HFFc6 (cell line): ENCODE measurements around the gene OTUD5. TPM values are rescaled to one million over a fixed set of nuclear protein-coding genes. Genes with fewer than 3 reads are reported as not detected.

Experiments
- DNase-seq: peaks from one replicate; pipeline ENCODE4 v3.0.0-alpha.2; 2018
- H3K27ac Mint-ChIP-seq: 2 replicates; pipeline ENCODE4 v1.8.0; 2020; ENCODE audit warnings: mild to moderate bottlenecking, mixed read lengths
- H3K27me3 Mint-ChIP-seq: 2 replicates; pipeline ENCODE4 v1.8.0; 2021; ENCODE audit warnings: mild to moderate bottlenecking, moderate library complexity, mixed read lengths; ENCODE audit not compliant: insufficient read depth
- H3K36me3 Mint-ChIP-seq: 2 replicates; pipeline ENCODE4 v1.8.0; 2021; ENCODE audit warnings: low read depth, mixed read lengths
- H3K4me1 Mint-ChIP-seq: 2 replicates; pipeline ENCODE4 v1.8.0; 2020; ENCODE audit warnings: low read depth, mixed read lengths
- H3K4me3 Mint-ChIP-seq: 2 replicates; pipeline ENCODE4 v1.8.0; 2020; ENCODE audit warnings: mild to moderate bottlenecking, moderate library complexity, mixed read lengths
- H3K9me3 Mint-ChIP-seq: 2 replicates; pipeline ENCODE4 v1.8.0; 2020; ENCODE audit warnings: mild to moderate bottlenecking, mixed read lengths
- total RNA-seq, 6 experiments: library from RNA; stranded (reverse); fragmentation: NEBNext Ultra II Directional; extraction: Animal tissue kit (Norgen Biotek cat#: 25700); gene quantifications; 2 replicates in 1 of 6; 3 replicates in 5 of 6; pipeline ENCODE4 v1.2.3, GENCODE V29; 2021
- TF ChIP-seq, protein P1 (sequence below): fragments of 200-600 bp; sonication (generic); IDR thresholded peaks from 2 replicates; pipeline ENCODE4 v1.5.0; 2021; ENCODE audit warnings: antibody characterized with exemption, mild to moderate bottlenecking

The OTUD5 gene
- total RNA-seq, 6 experiments from 2014 or later = 47.6 to 55.0 (median 52.7) TPM

DNA sequence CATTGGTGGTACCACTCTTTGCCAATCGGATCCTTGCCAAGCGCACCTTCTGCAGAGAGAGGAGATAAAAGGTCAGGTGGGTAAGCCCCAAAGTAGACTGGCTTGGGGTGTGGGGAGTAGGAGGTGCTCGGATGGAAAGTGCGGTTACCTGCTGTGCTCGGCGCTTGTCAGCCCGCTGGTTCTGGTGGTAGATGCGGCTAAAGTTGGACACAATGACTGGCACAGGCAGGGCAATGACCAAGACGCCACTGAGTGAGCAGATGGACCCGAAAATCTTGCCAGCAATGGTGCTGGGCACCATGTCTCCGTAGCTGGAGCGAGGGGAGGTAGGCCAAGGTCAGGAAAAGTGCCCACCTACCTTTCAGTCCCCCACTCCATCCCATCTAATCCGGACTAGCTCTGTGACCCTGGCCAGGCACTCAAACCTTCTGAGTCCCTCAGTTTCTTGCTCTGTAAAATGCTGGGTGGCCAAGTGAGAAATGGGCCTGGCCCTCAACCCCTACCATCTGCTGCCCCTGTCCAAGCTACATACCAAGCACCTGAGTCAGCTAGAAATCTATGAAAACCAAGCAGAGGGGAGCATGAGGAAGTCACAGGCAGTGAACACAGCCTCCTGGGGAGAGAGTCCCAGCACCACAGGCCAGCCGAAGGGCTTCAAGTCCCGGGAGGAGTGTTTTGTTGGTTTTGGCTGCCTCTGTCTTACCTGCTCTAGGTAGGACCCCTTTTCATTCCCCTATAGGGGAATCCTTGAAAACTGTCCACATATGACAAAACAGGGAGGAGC, 9.6 kb upstream of the OTUD5 start:
- DNase-seq = peak; percentile 29
- H3K4me1 Mint-ChIP-seq = peaks cover 11% of the 10 kb centered on the region
- no peaks in the 10 kb centered on the region for H3K9me3 Mint-ChIP-seq
- peak overlapping the region; percentile 53 for H3K4me3 Mint-ChIP-seq
- H3K27me3 Mint-ChIP-seq = no peaks in the 10 kb centered on the region; the same call in 1 of the 2 replicates
- no peaks in the 10 kb centered on the region for H3K36me3 Mint-ChIP-seq
- H3K27ac Mint-ChIP-seq = peak overlapping the region; percentile 82
- TF ChIP-seq, protein P1, sequence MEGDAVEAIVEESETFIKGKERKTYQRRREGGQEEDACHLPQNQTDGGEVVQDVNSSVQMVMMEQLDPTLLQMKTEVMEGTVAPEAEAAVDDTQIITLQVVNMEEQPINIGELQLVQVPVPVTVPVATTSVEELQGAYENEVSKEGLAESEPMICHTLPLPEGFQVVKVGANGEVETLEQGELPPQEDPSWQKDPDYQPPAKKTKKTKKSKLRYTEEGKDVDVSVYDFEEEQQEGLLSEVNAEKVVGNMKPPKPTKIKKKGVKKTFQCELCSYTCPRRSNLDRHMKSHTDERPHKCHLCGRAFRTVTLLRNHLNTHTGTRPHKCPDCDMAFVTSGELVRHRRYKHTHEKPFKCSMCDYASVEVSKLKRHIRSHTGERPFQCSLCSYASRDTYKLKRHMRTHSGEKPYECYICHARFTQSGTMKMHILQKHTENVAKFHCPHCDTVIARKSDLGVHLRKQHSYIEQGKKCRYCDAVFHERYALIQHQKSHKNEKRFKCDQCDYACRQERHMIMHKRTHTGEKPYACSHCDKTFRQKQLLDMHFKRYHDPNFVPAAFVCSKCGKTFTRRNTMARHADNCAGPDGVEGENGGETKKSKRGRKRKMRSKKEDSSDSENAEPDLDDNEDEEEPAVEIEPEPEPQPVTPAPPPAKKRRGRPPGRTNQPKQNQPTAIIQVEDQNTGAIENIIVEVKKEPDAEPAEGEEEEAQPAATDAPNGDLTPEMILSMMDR = no peak

DNA sequence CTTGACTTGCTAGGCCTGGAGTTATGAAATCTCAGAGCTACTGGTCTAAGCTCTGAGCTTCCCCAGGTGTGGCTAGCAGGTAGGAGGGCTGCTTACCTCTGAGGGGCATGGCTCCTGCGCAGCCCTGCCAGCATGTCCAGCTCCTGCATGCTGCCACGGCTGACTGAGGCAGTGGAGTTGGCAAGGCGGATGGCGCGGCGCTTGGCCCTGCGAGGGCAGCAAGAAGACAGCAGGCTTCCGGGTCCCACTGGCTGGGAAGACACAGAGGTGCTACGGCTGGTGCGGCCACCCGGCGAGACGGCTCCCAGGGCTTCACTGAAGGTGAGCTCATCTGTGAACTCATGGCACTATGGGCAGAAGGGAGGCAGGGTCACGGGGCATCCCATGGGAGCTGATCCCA, 8.6 kb upstream of the OTUD5 start:
- DNase-seq = no peak
- Mint-ChIP-seq H3K4me3 (no peak overlapping the region), H3K36me3 (no peaks in the 10 kb centered on the region), H3K4me1 (peaks cover 11% of the 10 kb centered on the region), H3K9me3 (no peaks in the 10 kb centered on the region), H3K27me3 (no peaks in the 10 kb centered on the region; the same call in 1 of the 2 replicates), H3K27ac (no peak overlapping the region)
- TF ChIP-seq, protein P1 = no peak

DNA sequence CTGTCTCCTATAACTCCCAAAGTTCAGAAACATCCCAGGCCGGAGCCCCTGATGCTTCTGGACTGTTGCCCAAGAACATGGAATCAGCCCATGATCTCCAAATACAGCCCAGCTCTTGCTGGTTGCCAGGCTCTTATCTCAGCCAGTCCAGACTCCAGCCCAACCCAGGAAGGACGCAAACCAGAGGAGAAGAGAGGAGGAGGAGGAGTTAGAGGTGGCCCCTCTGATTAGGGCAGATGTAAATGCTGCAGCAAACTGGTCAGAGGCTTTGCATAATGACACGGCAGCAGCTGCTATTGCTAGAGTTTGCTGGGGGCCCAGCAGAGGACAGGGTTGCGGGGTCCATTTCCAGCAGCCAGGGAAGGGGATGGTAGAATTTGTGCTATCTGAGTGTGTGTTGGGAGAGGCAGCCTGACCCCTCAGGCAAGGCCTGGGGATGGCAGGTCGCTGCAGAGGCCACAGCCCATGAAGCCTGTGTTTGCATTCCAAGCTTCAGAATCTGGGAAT, 4.2 kb upstream of the OTUD5 start:
- Mint-ChIP-seq H3K4me3 (no peak overlapping the region), H3K27ac (no peak overlapping the region), H3K9me3 (no peaks in the 10 kb centered on the region), H3K4me1 (peaks cover 10% of the 10 kb centered on the region), H3K27me3 (no peaks in the 10 kb centered on the region; the same call in 1 of the 2 replicates), H3K36me3 (no peaks in the 10 kb centered on the region)
- no peak for DNase-seq
- TF ChIP-seq, protein P1 = no peak

DNA sequence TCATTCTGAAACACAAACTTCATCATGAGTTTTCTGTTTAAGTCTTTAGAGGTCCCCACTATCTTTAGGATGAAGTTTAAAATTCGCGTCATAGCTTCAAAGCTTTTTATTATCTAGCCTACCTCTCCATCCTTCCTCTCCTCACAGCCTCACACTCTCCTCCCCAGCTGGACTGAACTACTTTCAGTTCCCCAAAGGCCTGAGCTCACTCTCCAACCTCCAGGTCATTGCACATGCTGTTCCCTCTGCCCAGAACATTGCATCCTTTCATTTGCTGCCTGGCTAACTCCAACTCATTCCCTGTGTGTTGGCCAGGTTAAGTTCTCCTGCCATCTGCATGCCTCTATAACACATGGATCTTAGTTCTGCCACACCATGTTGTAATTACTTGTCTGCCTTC, 2.9 kb upstream of the OTUD5 start:
- peak overlapping the region; percentile 23; the same call in 1 of the 2 replicates for H3K4me3 Mint-ChIP-seq
- peak overlapping the region; percentile 100; the same call in 1 of the 2 replicates for H3K27ac Mint-ChIP-seq
- peaks cover 17% of the 10 kb centered on the region for H3K4me1 Mint-ChIP-seq
- TF ChIP-seq, protein P1 = no peak
- no peak for DNase-seq
- no peaks in the 10 kb centered on the region; the same call in 1 of the 2 replicates for H3K27me3 Mint-ChIP-seq
- H3K9me3 Mint-ChIP-seq = no peaks in the 10 kb centered on the region
- H3K36me3 Mint-ChIP-seq = no peaks in the 10 kb centered on the region

DNA sequence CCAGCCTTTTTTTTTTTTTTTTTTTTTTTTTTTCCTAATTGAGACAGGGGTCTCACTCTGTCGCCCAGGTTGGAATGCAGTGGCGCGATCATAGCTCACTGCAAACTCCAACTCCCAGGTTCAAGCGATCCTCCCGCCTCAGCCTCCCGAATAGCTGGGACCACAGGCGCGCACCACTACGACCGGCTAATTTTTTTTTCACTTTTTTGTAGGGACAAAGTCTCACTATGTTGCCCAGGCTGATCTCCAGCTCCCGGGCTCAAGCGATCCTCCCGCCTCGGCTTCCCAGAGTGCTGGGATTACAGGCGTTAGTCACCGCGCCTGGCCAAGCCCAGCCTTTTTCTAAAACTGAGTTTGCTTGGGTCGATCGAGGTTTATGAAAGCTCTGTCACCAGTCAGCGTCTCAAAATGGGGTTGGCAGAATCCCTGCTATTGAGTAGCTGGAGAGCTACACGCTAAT, 1.3 kb upstream of the OTUD5 start:
- H3K27ac Mint-ChIP-seq = peak overlapping the region; percentile 100
- H3K9me3 Mint-ChIP-seq = no peaks in the 10 kb centered on the region
- H3K36me3 Mint-ChIP-seq = no peaks in the 10 kb centered on the region
- H3K4me1 Mint-ChIP-seq = peaks cover 22% of the 10 kb centered on the region
- H3K27me3 Mint-ChIP-seq = no peaks in the 10 kb centered on the region; the same call in 1 of the 2 replicates
- DNase-seq = peak; percentile 64
- peak overlapping the region; percentile 98 for H3K4me3 Mint-ChIP-seq
- TF ChIP-seq, protein P1 = no peak
